ENCODE data around the gene TMEM253. TPM values are rescaled to one million over a fixed set of nuclear protein-coding genes. Genes with fewer than 3 reads are reported as not detected.
A peak's percentile ranks its signal among the peaks of the same experiment; 100 is the strongest.

The TMEM253 gene
- total RNA-seq, 2 donors from 2014 or later = 0.35 TPM; not detected in 1

DNA sequence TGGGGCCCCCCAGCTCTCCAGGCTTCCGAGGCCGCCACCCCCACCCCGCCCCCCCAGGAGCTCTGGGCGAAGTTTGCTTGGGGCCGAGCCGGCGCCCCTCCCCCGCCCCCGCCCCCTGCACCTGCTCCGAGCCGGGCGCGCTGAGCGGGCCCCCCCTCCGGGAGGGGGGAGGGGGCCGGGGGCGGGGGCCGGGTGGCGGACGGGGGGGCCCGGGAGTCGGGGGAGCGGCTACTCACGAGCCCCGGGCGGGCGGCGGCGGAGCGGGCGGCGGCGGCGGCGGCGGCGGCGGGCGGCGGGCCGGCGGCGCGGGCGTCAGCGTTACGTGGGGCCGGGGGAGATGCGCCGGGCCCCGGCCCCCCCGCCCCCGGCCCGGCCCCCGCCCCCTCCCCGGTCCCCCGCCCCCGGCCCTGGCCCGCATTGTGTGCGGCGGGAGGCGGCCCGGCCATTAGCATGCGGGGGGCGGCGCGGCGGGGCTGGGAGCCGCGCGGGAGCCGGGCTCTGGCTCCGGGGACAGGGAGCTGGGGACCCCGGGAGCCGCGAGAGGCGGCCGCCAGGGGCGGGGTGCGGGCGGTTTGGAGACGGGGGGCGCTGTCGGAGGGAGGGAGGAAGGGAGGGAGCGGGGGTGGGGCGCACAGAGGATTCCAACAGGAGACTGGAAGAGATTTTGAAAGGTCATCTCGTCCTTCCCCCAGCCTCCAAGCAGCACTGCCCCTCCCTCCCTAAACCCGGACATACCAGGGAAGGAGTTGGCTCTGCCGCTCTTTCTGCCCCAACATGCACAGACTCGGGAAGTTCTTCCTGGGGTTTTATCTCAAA is 2.6 kb upstream of the TMEM253 start, which contains the start of gene ZNF219:
ZNF219 (minus strand) TSS at position 580 of the 816 bp plus-strand sequence. CDS start 5,064 bp downstream, outside the sequence.
- DNase-seq = peak; percentile 45 to 49
- H3K4me1 Mint-ChIP-seq (ENCODE audit: low read depth) = peaks cover 46% of the 10 kb centered on the region
- peaks cover 0 to 2% of the 10 kb centered on the region in 2 donors for H3K36me3 Mint-ChIP-seq (ENCODE audit: insufficient read depth in 2 of 2)
- H3K27ac Mint-ChIP-seq = peak within 1 kb of the TSS; percentile 87
- H3K9me3 Mint-ChIP-seq = no peaks in the 10 kb centered on the region
- H3K4me3 Mint-ChIP-seq = peak within 1 kb of the TSS; percentile 84 to 97
- peaks cover 12% of the 10 kb centered on the region for H3K27me3 Mint-ChIP-seq (ENCODE audit: low read depth)
- ATAC-seq (replicated peaks in 1 of 2) = peak; percentile 46 to 65

DNA sequence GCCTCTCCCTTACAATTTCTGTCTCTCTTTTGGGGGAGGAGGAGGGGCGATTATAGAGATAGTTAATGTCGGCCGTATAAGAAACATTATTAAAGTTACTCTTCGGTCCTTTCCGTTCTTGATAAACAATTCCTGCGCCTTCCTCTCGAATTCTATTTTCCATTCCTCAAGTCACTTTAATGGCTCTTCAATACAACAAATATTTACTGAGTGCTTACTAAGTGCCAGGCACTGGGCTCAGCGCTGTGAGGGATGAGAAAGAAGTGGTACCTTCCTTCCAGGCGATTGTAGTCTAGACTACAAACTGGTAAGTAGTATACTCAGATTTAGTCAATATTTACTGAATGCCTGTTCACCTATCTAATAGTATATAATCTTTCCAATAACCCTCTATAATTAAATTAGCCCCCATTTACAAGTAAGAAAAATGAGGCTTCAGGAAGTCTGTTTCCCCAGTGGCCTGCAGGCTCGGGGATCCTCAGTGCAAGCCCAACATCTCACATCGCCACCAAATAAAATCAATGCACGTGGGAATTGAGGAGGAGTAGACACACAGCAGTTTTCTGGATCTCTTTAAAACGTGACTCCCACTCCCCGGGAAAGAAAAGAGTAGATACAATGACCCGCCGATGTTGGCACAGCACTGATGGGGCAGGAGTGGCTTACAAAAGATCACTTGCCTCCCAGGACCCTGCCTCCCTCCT is 1.8 kb upstream of the TMEM253 start:
- Mint-ChIP-seq H3K27me3 (ENCODE audit: low read depth) (peaks cover 12% of the 10 kb centered on the region), H3K4me1 (ENCODE audit: low read depth) (peaks cover 47% of the 10 kb centered on the region), H3K9me3 (no peaks in the 10 kb centered on the region), H3K36me3 (ENCODE audit: insufficient read depth in 2 of 2) (peaks cover 0 to 2% of the 10 kb centered on the region in 2 donors), H3K4me3 (peak overlapping the region; percentile 79 to 97), H3K27ac (peak overlapping the region; percentile 87)
- DNase-seq = no peak
- no peak for ATAC-seq (replicated peaks in 1 of 2)

DNA sequence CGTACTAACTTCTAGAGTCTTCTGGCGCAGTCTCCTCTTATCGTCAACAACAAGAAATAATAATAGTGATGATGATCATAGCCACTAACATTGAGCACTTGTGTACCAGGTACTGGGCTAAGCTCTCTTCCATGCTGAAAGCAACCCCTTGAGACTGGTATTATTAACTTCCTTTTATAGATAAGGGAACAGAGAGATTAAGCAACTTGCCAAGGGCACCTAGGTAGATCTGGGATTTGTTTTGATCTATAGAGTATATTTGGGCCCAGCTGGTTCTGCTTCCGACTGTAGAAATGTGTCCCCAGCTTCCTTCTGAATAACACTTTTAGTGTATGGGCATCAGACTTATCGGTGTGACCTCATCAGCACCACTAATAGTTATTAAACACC is 1.3 kb upstream of the TMEM253 start:
- H3K27ac Mint-ChIP-seq = peak overlapping the region; percentile 87

DNA sequence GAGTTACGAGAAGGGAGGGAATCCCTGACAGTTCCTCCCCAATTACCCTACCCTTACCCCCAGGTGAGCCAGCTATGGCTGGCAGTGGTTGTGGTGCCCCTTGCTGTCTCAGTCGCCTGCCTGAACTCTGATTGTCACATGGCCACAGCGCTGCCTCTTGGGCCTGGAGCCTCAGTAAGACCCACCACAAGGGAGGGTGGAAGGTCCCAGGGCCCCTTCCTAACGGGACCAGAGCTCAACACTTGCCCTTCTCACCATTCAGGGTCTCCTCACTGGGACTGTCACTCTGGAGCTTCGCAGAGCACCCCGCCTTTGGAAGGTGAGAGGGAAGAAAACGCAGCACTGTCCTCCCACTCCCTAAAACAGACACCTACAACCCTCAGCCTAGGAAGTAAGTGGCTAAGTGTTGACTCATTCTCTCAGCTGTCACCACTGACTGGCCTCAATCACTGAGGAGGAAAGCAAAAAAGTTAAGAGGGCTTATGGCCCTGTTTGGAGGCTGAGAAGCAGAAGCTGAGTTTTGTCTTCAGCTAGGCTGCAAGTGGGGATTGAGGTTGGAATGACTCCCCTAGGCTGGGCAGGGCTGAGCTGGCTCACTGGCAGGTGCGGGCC is 1.0 kb downstream of the TMEM253 start:
- Mint-ChIP-seq H3K27ac (no peak overlapping the region), H3K36me3 (ENCODE audit: insufficient read depth in 2 of 2) (peaks cover 0 to 2% of the 10 kb centered on the region in 2 donors), H3K27me3 (ENCODE audit: low read depth) (peaks cover 12% of the 10 kb centered on the region), H3K4me1 (ENCODE audit: low read depth) (peaks cover 59% of the 10 kb centered on the region), H3K9me3 (no peaks in the 10 kb centered on the region), H3K4me3 (peak overlapping the region; percentile 90 to 94)
- peak; percentile 10 to 14 for ATAC-seq (replicated peaks in 1 of 2)
- peak in 1 of 2 donors; percentile 30 for DNase-seq

More for the DNA sequence above, 1.3 kb upstream of the TMEM253 start:
- Mint-ChIP-seq H3K27me3 (ENCODE audit: low read depth) (peaks cover 12% of the 10 kb centered on the region), H3K4me3 (peak overlapping the region; percentile 79 to 97), H3K9me3 (no peaks in the 10 kb centered on the region), H3K36me3 (ENCODE audit: insufficient read depth in 2 of 2) (peaks cover 0 to 2% of the 10 kb centered on the region in 2 donors), H3K4me1 (ENCODE audit: low read depth) (peaks cover 49% of the 10 kb centered on the region)
- DNase-seq (no peak), ATAC-seq (replicated peaks in 1 of 2) (no peak)

DNA sequence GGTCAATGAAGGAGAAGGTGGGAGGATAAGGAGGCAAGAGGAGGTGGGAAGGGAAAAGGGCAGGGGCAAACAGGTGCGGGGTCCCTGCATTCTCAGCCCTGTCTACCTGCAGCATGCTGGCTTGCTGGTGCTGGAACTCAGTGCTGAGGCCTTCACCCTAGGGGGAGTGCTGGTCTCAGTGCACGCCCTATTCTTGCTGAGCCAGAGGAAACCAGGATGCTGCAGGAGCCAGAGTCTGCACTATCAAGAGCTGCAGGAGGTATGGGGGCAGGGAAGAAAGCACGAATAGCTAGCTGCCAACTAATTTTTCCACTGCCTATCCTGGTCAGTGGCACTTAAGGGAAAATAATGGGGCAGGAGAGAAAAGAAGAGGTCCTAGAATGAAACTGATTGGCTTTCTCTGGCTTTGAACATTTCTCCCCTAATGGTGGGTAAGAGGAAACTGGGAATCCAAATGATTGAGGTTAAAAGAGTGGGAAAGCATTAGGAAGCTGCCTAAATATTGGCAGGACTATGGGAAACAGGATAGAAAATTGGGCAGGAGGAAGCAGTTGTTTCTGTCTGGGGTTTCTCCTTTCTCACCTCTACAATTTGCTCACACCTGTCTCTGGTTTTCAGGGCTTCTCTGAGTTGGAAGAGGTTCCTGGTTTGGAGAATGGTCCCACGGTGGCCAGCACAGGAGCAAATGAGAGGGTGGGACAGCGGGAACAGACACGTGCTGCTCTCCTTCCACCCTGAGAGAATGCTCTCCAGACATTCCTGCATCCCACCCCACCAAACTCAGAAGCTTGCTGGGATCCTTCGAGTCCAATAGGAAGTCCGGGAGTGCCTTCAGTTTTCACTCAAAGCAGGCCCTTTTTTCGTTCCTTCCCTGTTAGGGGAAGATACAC is 1.9 kb downstream of the TMEM253 start:
- peaks cover 0 to 2% of the 10 kb centered on the region in 2 donors for H3K36me3 Mint-ChIP-seq (ENCODE audit: insufficient read depth in 2 of 2)
- peak overlapping the region; percentile 90 to 94 for H3K4me3 Mint-ChIP-seq
- H3K27ac Mint-ChIP-seq = peak overlapping the region; percentile 49
- H3K27me3 Mint-ChIP-seq (ENCODE audit: low read depth) = peaks cover 6% of the 10 kb centered on the region
- ATAC-seq (replicated peaks in 1 of 2) (no peak), DNase-seq (no peak)
- no peaks in the 10 kb centered on the region for H3K9me3 Mint-ChIP-seq
- H3K4me1 Mint-ChIP-seq (ENCODE audit: low read depth) = peaks cover 54% of the 10 kb centered on the region

DNA sequence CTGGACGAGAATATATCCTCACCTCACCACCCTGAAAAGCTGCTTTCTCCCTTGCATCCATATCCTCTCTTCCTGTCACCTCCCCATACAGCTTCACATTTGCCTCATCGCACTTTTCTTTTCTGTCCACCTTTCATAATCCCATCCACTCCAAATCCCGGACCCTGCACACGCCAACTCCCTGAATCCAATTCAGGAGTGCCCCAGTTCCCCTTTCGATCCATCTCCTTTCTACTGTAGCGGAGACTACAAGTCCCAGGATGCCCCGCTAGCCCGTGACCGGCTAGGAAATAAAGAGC is 2.5 kb downstream of the TMEM253 start:
- peak overlapping the region; percentile 90 to 94 for H3K4me3 Mint-ChIP-seq
- ATAC-seq (replicated peaks in 1 of 2) = no peak
- H3K27ac Mint-ChIP-seq = peak overlapping the region; percentile 49

DNA sequence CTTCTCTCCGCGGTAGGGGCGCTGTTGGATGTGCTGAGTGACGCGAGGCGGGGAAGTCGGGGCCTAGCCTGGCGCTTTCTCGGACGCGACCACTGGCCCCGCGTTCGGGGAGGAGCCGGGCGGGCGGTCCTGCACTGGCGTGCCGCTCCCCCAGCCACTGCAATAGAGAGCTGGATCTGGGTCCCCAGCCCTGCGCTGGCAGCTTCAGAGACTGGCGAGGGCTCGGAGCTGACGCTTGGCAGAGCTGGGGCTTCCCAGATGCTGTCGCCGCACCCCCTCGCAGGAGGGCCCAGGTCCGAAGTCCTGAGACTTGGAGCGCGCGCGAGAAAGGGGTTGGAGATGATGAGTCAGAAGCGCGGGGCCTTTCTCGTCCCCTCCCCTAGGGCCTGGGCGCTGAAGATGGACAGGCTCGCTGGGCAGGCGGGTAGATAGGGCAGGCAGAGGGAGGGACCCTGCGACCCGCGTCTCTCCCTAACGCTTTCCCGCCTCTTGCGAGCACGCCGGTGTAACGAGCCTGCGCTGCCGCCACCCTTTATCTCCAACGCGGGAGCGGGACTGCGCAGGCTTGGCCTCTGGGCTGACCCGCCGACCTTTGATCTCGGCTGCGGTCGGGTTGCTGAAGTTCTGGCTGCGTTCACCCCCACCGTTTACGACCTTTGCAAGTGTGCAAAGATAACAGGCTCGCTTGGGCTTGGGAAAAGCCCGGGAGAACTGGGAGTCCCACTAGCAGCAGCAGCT is 3.0 kb downstream of the TMEM253 start:
- Mint-ChIP-seq H3K27me3 (ENCODE audit: low read depth) (peaks cover 6% of the 10 kb centered on the region), H3K9me3 (no peaks in the 10 kb centered on the region), H3K36me3 (ENCODE audit: insufficient read depth in 2 of 2) (peaks cover 0 to 1% of the 10 kb centered on the region in 2 donors), H3K27ac (peak overlapping the region; percentile 49), H3K4me1 (ENCODE audit: low read depth) (peaks cover 52% of the 10 kb centered on the region), H3K4me3 (peak overlapping the region; percentile 90 to 94)
- peak; percentile 88 to 89 for ATAC-seq (replicated peaks in 1 of 2)
- peak; percentile 94 to 96 for DNase-seq

More for the DNA sequence above, 2.5 kb downstream of the TMEM253 start:
- peaks cover 0 to 2% of the 10 kb centered on the region in 2 donors for H3K36me3 Mint-ChIP-seq (ENCODE audit: insufficient read depth in 2 of 2)
- H3K27me3 Mint-ChIP-seq (ENCODE audit: low read depth) = peaks cover 6% of the 10 kb centered on the region
- peaks cover 54% of the 10 kb centered on the region for H3K4me1 Mint-ChIP-seq (ENCODE audit: low read depth)
- H3K9me3 Mint-ChIP-seq = no peaks in the 10 kb centered on the region
- no peak for DNase-seq

DNA sequence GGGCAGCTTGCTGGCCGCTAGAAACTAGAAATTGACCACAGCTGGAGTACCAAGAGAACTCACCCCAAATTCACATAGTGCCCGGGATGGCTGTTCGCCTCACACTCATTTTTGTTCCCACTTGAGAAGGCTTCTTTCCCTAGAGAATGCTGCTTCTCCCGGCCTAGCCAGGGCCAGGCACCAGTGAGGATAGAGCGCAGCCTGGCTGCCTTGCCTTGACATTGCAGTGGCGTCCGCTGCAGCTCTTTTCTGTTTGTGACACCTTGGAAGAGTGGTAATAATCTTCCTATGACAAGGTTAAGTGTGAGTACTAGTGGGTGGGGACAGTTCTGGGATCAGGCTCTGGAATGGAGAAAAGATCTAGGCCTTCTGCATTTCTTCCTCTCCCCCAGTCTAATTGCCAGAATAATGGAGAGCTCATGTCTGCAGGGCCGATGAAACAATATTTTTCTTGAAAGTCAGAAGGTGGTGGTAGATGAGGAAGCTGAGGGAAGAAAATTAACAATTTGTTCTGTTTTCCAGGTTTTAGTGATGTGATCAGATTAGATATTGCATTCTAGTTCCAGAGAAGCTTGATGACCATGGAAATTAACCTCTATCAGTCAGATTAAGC is 3.7 kb downstream of the TMEM253 start:
- DNase-seq (peak; percentile 66 to 67), ATAC-seq (replicated peaks in 1 of 2) (peak; percentile 36 to 38)
- Mint-ChIP-seq H3K9me3 (no peaks in the 10 kb centered on the region), H3K36me3 (ENCODE audit: insufficient read depth in 2 of 2) (no peaks in the 10 kb centered on the region), H3K4me3 (peak overlapping the region; percentile 90 to 94), H3K27ac (peak overlapping the region; percentile 49), H3K4me1 (ENCODE audit: low read depth) (peaks cover 51% of the 10 kb centered on the region), H3K27me3 (ENCODE audit: low read depth) (peaks cover 1% of the 10 kb centered on the region)

DNA sequence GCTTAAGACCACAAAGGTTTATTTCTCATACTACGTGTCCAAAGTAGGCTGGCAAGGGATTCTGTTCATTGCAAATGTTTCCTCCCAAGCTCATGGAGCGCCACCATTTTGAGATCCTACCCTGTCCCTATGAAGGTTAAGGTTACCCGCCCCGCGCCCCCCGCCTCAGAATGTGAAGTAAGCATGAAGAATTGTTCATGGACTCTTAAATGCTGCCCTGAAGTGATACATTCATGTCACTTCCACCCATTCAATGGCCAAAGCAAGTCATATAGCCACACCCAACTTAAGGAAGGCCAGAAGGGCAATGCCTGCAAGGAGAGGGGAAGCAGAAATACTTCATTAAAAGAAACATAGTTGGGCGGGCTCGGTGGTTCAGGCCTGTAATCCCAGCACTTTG is 4.2 kb downstream of the TMEM253 start:
- Mint-ChIP-seq H3K9me3 (no peaks in the 10 kb centered on the region), H3K27me3 (ENCODE audit: low read depth) (no peaks in the 10 kb centered on the region), H3K4me3 (peak overlapping the region; percentile 90 to 94), H3K27ac (no peak overlapping the region), H3K4me1 (ENCODE audit: low read depth) (peaks cover 55% of the 10 kb centered on the region), H3K36me3 (ENCODE audit: insufficient read depth in 2 of 2) (no peaks in the 10 kb centered on the region)
- ATAC-seq (replicated peaks in 1 of 2) = no peak
- DNase-seq = no peak

DNA sequence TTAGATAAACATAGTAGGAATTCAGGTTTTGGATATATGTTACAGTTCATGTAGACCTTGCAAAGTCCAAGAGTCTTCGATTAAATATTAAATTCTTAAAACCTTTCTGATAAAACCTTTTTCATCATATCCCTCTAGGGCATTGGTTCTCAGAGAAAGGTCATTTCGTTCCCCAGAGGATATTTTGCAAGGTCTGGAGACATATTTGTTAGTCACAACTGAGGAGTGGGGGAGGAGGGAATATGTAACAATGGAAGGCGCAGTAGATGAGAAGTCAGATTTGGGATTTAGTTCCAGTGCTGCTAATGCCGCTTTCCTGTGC is 5.3 kb downstream of the TMEM253 start:
- no peaks in the 10 kb centered on the region for H3K36me3 Mint-ChIP-seq (ENCODE audit: insufficient read depth in 2 of 2)
- H3K27me3 Mint-ChIP-seq (ENCODE audit: low read depth) = no peaks in the 10 kb centered on the region
- ATAC-seq (replicated peaks in 1 of 2) (no peak), DNase-seq (no peak)
- H3K27ac Mint-ChIP-seq = no peak overlapping the region
- no peak overlapping the region for H3K4me3 Mint-ChIP-seq
- H3K9me3 Mint-ChIP-seq = no peaks in the 10 kb centered on the region
- peaks cover 59% of the 10 kb centered on the region for H3K4me1 Mint-ChIP-seq (ENCODE audit: low read depth)

DNA sequence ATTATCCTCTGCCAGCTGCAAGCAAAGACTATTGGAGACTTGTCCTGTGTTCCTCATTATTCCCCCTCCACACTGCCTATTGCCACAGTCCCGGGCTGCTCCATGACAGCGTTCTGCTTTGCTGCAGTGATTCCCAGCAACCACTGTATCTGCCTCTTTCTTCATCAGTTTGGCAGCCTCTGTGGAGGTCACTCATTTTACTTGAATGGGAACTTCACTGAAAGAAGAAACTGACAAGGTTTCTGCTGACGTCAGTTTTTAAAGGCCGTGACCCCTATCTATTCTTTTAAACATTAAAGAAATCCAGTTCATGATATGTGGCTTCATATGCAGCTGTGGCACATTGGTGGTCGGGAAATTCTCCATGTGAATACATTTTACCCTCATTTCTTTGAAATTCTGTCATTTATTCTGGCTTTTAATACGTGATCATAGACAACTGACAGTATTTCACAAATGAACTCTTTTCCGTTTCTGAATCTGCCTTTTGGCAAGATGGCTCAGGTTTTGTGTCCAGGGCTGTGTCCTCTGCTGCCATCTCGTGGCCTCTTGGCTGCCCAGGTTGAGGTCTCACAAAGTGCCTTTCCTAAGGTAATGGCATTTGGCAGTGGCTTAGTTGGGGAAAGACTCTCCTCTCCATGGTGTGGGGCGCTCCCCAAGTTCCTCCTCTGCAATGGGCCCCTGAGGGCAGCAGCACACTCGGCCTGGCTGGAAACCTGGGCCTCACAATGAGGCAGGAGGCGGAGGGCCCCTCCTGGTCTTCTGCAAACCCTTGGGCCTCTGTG is 5.8 kb downstream of the TMEM253 start:
- H3K36me3 Mint-ChIP-seq (ENCODE audit: insufficient read depth in 2 of 2) = no peaks in the 10 kb centered on the region
- peak overlapping the region; percentile 27 for H3K27ac Mint-ChIP-seq
- H3K9me3 Mint-ChIP-seq = no peaks in the 10 kb centered on the region
- DNase-seq (peak; percentile 81 to 82), ATAC-seq (replicated peaks in 1 of 2) (no peak)
- peaks cover 54% of the 10 kb centered on the region for H3K4me1 Mint-ChIP-seq (ENCODE audit: low read depth)
- no peaks in the 10 kb centered on the region for H3K27me3 Mint-ChIP-seq (ENCODE audit: low read depth)
- peak overlapping the region in 1 of 2 donors; percentile 41 for H3K4me3 Mint-ChIP-seq

Data from activated T-cell treated with anti-CD3 and anti-CD28 coated beads, Interleukin-2, amount 50 U/mL, for 72 hours (primary cell).